GM12878 (cell line): ENCODE measurements around the gene KLHDC1. TPM values are rescaled to one million over a fixed set of nuclear protein-coding genes. Genes with fewer than 3 reads are reported as not detected.

Experiments used
- ATAC-seq: fragments of 200-7000 bp; cut with Tn5 transposase; 3 replicates; pipeline ENCODE4 v1.9.1; 2020; ENCODE audit warnings: mild to moderate bottlenecking, moderate library complexity
- BruUV-seq: library from RNA; stranded (reverse); fragments of 400-500 nt; replicated peaks from 2 replicates; lab custom pipeline; 2021; lab: Mats Ljungman, UMichigan
- CTCF ChIA-PET: fragments of 300-600 bp; sonication (Branson Sonifier 250); formaldehyde crosslinking; extraction: SDS; loops from one replicate; lab custom pipeline; 2021; ENCODE audit warnings: inconsistent platforms; lab: Yijun Ruan, JAX
- POLR2A ChIA-PET: fragments of 350-600 bp; formaldehyde crosslinking; extraction: SDS; loops from one replicate; lab custom pipeline; 2021; ENCODE audit warnings: inconsistent platforms; lab: Charles Lee
- RAD21 ChIA-PET: fragments of 300-600 bp; sonication (Branson Sonifier 250); formaldehyde crosslinking; loops from one replicate; lab custom pipeline; 2023; ENCODE audit warnings: antibody characterized with exemption; ENCODE audit not compliant: unreplicated experiment; lab: Charles Lee
- SMC1A ChIA-PET: fragments of 300-600 bp; sonication (Branson Sonifier 250); formaldehyde crosslinking; loops from one replicate; lab custom pipeline; 2023; ENCODE audit not compliant: unreplicated experiment, uncharacterized antibody; lab: Charles Lee
- DNase-seq: peaks from one replicate; pipeline ENCODE4 v3.0.0-alpha.2; 2011; ENCODE audit warnings: low read depth, low spot score
- FAIRE-seq: peaks from 3 replicates; lab custom pipeline; 2011; peaks lifted over from hg19 to GRCh38; lab: Jason Lieb, UNC
- H2AFZ ChIP-seq: 2 replicates; pipeline ENCODE4 v1.6.0; 2011; ENCODE audit warnings: low read depth, low read length, control low read depth; ENCODE audit not compliant: control insufficient read depth
- H3K27ac ChIP-seq: 2 replicates; pipeline ENCODE4 v1.5.1; 2011; ENCODE audit warnings: control low read depth; ENCODE audit not compliant: control insufficient read depth, insufficient read depth
- H3K27me3 ChIP-seq, 2 experiments: replicated peaks in 1 of 2; 2 replicates each; pipeline versions ENCODE4 v1.6.0 to v1.6.1; 2011; ENCODE audit warnings: low read length in 1 of 2; ENCODE audit not compliant: control insufficient read depth in 2 of 2, insufficient read depth in 2 of 2
- H3K36me3 ChIP-seq, 2 experiments: 2 replicates each; pipeline ENCODE4 v1.5.1; 2011; ENCODE audit warnings: low read length in 1 of 2; ENCODE audit not compliant: control insufficient read depth in 2 of 2, insufficient read depth in 2 of 2
- H3K4me1 ChIP-seq: 2 replicates; pipeline ENCODE4 v1.6.1; 2011; ENCODE audit warnings: mild to moderate bottlenecking, low read length, moderate library complexity, mixed read lengths; ENCODE audit not compliant: control insufficient read depth, insufficient read depth
- H3K4me2 ChIP-seq: 2 replicates; pipeline ENCODE4 v1.6.0; 2011; ENCODE audit warnings: control low read depth; ENCODE audit not compliant: control insufficient read depth, insufficient read depth
- H3K4me3 ChIP-seq: fragments of 200-600 bp; sonication (generic); 2 replicates; pipeline ENCODE4 v1.5.1; 2016
- H3K79me2 ChIP-seq: 2 replicates; pipeline ENCODE4 v1.6.0; 2011; ENCODE audit warnings: low read length; ENCODE audit not compliant: control insufficient read depth, insufficient read depth
- H3K9ac ChIP-seq: 2 replicates; pipeline ENCODE4 v1.8.0; 2011; ENCODE audit warnings: low read length, control low read depth, mixed read lengths; ENCODE audit not compliant: control insufficient read depth, insufficient read depth
- H3K9me3 ChIP-seq: replicated peaks from 3 replicates; pipeline ENCODE4 v1.5.1; 2011; ENCODE audit warnings: mild to moderate bottlenecking, low read length; ENCODE audit not compliant: control insufficient read depth, insufficient read depth
- H4K20me1 ChIP-seq: 2 replicates; pipeline ENCODE4 v1.6.0; 2011; ENCODE audit not compliant: control insufficient read depth, insufficient read depth
- BRCA1 ChIP-seq: IDR thresholded peaks from 2 replicates; pipeline ENCODE4 v1.6.1; 2011; ENCODE audit warnings: low read depth, low read length, improper control_type of control experiment
- CHD4 ChIP-seq: fragments of 200-600 bp; sonication (generic); IDR thresholded peaks from 2 replicates; pipeline ENCODE4 v1.6.1; 2016; ENCODE audit warnings: mild to moderate bottlenecking
- CREB1 ChIP-seq: IDR thresholded peaks from 2 replicates; pipeline ENCODE4 v1.6.1; 2012; ENCODE audit warnings: low read depth, mild to moderate bottlenecking, inconsistent platforms
- ESRRA ChIP-seq: IDR thresholded peaks from 2 replicates; pipeline ENCODE4 v1.6.1; 2012; ENCODE audit warnings: mild to moderate bottlenecking, low read length, improper control_type of control experiment
- MXI1 ChIP-seq: fragments of 150-350 bp; IDR thresholded peaks from 2 replicates; pipeline ENCODE4 v1.6.1; 2011; ENCODE audit warnings: low read depth, mild to moderate bottlenecking, inconsistent platforms, low read length, improper control_type of control experiment
- MYB ChIP-seq: fragments of 150-350 bp; IDR thresholded peaks from 2 replicates; pipeline ENCODE4 v1.6.1; 2014; ENCODE audit warnings: mild to moderate bottlenecking, low read depth, low read length, borderline replicate concordance
- NBN ChIP-seq: fragments of 450-650 bp; IDR thresholded peaks from 2 replicates; pipeline ENCODE4 v1.6.1; 2016
- RAD51 ChIP-seq: fragments of 450-650 bp; IDR thresholded peaks from 2 replicates; pipeline ENCODE4 v1.6.1; 2016; ENCODE audit warnings: moderate library complexity, mild to moderate bottlenecking, inconsistent platforms
- RFX5 ChIP-seq: IDR thresholded peaks from 2 replicates; pipeline ENCODE4 v1.6.1; 2011; ENCODE audit warnings: low read depth, low read length, improper control_type of control experiment
- TBL1XR1 ChIP-seq: IDR thresholded peaks from 2 replicates; pipeline ENCODE4 v1.6.1; 2012; ENCODE audit warnings: low read depth, low read length, improper control_type of control experiment
- ZNF24 ChIP-seq: fragments of 450-650 bp; IDR thresholded peaks from 2 replicates; pipeline ENCODE4 v1.6.1; 2017; ENCODE audit warnings: antibody characterized with exemption, mild to moderate bottlenecking
- ZNF384 ChIP-seq: IDR thresholded peaks from 2 replicates; pipeline ENCODE4 v1.6.1; 2012; ENCODE audit warnings: low read depth, mild to moderate bottlenecking, low read length, improper control_type of control experiment, borderline replicate concordance
- WGBS: methylation state at CpG from one replicate; pipeline ENCODE4 v1.1.6; 2016; ENCODE audit warnings: low lambda C conversion rate; ENCODE audit not compliant: insufficient replicate concordance, insufficient coverage; ENCODE audit errors: missing lambda C conversion rate; 5-methylcytosine and 5-hydroxymethylcytosine counted together
- in situ Hi-C: fragments of 300-500 bp; cut with MboI; formaldehyde crosslinking; loops from 9 replicates; pipeline ENCODE4 v1.14.3; 2018; ENCODE audit warnings: mixed read lengths
- intact Hi-C: fragments of 100-400 bp; cut with micrococcal nuclease; formaldehyde crosslinking; loops from one replicate; pipeline ENCODE4 v1.14.2; 2022; ENCODE audit not compliant: unreplicated experiment
- polyA plus RNA-seq, 11 experiments: library from polyadenylated mRNA; depleted of rRNA in 4 of 11; unstranded in 6 of 11; stranded (reverse) in 5 of 11; fragments of >200 nt; fragmentation: Nextera tagmentation in 4 of 11; fragmentation: Illumina TruSeq in 1 of 11; extraction: Ambion mirVana in 4 of 11; extraction: Trizol in 1 of 11; gene quantifications; 1 replicate in 1 of 11; 2 replicates in 10 of 11; pipeline versions ENCODE4 v1.2.1 to v1.2.3, GENCODE V29; 2011 to 2016; ENCODE audit warnings: inconsistent platforms in 2 of 11, missing spikeins in 2 of 11, low read depth in 1 of 11
- total RNA-seq, 4 experiments: library from RNA; depleted of rRNA in 3 of 4; stranded (reverse); fragments of >200 nt in 3 of 4; fragmentation: Illumina TruSeq in 1 of 4; extraction: Trizol in 1 of 4; gene quantifications; 2 replicates each; pipeline versions ENCODE4 v1.2.1 to v1.2.3, GENCODE V29; 2013 to 2021
- TF ChIP-seq, protein P1 (sequence below): fragments of 450-650 bp; IDR thresholded peaks from 2 replicates; pipeline ENCODE4 v1.6.1; 2017; ENCODE audit warnings: low read depth, mild to moderate bottlenecking, moderate library complexity
- TF ChIP-seq, protein P2 (sequence below), 3 experiments: IDR thresholded peaks in 2 of 3; conservative IDR thresholded peaks in 1 of 3; 2 replicates each; pipeline ENCODE4 v1.5.1; 2011; ENCODE audit warnings: low read depth in 3 of 3, low read length in 3 of 3, mild to moderate bottlenecking in 3 of 3, control low read depth in 2 of 3, moderate library complexity in 2 of 3, inconsistent platforms in 1 of 3, mixed read lengths in 1 of 3; ENCODE audit not compliant: control insufficient read depth in 2 of 3, insufficient read depth in 1 of 3; ENCODE audit errors: extremely low read depth in 1 of 3
- TF ChIP-seq, protein P3 (sequence below): fragments of 450-650 bp; IDR thresholded peaks from 2 replicates; pipeline ENCODE4 v1.6.1; 2016; ENCODE audit warnings: mild to moderate bottlenecking
- TF ChIP-seq, protein P4 (sequence below): IDR thresholded peaks from 2 replicates; pipeline ENCODE4 v1.6.1; 2012; ENCODE audit warnings: low read depth, low read length, improper control_type of control experiment

KLHDC1 gene
- total and polyA plus RNA-seq, 10 of the 15 experiments (the other 5 are each of a cell fraction or from before 2014, with no cell fraction given): 0.22 to 0.98 (median 0.55) TPM

DNA sequence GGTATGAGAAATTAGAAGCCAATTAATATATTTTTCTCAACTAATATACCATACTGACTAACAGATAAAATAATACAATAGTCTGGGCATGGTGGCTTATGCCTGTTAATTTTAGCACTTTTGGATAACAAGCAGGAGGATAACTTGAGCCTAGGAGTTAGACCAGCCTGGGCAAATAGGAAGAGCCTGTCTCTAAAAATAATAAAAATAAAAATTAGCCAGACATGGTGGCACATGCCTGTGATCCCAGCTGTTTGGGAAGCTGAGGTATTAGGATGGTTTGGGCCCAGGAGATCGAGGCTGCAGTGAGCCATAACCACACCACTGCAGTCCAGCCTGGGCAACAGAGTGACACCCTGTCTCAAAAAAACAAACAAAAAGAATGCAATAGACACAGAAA, 99.7 kb downstream of the KLHDC1 start:
- H4K20me1 ChIP-seq: no peaks in the 10 kb centered on the region
- no peaks in the 10 kb centered on the region for H3K9me3 ChIP-seq
- ChIA-PET CTCF (no interaction called here), POLR2A (no interaction called here), SMC1A (no interaction called here), RAD21 (no interaction called here)
- WGBS: 0% methylated on average over 1 of the region's 1 CpG
- in situ Hi-C loops (no loop called here), intact Hi-C loops (no loop called here)
- ATAC-seq (no peak), FAIRE-seq (no peak), DNase-seq (no peak)
- H3K36me3 ChIP-seq: peaks cover 0 to 30% of the 10 kb centered on the region in 2 experiments; a peak in 3 of 4 replicates
- no peak overlapping the region for H3K9ac ChIP-seq
- no peak overlapping the region for H2AFZ ChIP-seq
- H3K27me3 ChIP-seq: no peaks in the 10 kb centered on the region
- no peaks in the 10 kb centered on the region for H3K4me1 ChIP-seq
- no peak overlapping the region for H3K27ac ChIP-seq
- no peaks in the 10 kb centered on the region for H3K79me2 ChIP-seq
- H3K4me2 ChIP-seq: no peak overlapping the region
- H3K4me3 ChIP-seq: no peak overlapping the region
- TF ChIP-seq CREB1: no peak
- no peak for TF ChIP-seq BRCA1
- TF ChIP-seq TBL1XR1: no peak
- no peak for TF ChIP-seq RFX5
- TF ChIP-seq ESRRA: no peak
- TF ChIP-seq, protein P1, sequence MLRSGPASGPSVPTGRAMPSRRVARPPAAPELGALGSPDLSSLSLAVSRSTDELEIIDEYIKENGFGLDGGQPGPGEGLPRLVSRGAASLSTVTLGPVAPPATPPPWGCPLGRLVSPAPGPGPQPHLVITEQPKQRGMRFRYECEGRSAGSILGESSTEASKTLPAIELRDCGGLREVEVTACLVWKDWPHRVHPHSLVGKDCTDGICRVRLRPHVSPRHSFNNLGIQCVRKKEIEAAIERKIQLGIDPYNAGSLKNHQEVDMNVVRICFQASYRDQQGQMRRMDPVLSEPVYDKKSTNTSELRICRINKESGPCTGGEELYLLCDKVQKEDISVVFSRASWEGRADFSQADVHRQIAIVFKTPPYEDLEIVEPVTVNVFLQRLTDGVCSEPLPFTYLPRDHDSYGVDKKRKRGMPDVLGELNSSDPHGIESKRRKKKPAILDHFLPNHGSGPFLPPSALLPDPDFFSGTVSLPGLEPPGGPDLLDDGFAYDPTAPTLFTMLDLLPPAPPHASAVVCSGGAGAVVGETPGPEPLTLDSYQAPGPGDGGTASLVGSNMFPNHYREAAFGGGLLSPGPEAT: no peak
- no peak for TF ChIP-seq CHD4
- TF ChIP-seq, protein P2, sequence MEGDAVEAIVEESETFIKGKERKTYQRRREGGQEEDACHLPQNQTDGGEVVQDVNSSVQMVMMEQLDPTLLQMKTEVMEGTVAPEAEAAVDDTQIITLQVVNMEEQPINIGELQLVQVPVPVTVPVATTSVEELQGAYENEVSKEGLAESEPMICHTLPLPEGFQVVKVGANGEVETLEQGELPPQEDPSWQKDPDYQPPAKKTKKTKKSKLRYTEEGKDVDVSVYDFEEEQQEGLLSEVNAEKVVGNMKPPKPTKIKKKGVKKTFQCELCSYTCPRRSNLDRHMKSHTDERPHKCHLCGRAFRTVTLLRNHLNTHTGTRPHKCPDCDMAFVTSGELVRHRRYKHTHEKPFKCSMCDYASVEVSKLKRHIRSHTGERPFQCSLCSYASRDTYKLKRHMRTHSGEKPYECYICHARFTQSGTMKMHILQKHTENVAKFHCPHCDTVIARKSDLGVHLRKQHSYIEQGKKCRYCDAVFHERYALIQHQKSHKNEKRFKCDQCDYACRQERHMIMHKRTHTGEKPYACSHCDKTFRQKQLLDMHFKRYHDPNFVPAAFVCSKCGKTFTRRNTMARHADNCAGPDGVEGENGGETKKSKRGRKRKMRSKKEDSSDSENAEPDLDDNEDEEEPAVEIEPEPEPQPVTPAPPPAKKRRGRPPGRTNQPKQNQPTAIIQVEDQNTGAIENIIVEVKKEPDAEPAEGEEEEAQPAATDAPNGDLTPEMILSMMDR (IDR thresholded peaks at IDR 0.05 in 2 of 3, conservative IDR thresholded peaks at IDR 0.05 in 1 of 3; ENCODE audit: control insufficient read depth in 2 of 3, extremely low read depth in 1 of 3, insufficient read depth in 1 of 3, low read depth in 3 of 3, low read length in 3 of 3): no peak
- TF ChIP-seq NBN: no peak
- no peak for TF ChIP-seq MXI1
- TF ChIP-seq, protein P3, sequence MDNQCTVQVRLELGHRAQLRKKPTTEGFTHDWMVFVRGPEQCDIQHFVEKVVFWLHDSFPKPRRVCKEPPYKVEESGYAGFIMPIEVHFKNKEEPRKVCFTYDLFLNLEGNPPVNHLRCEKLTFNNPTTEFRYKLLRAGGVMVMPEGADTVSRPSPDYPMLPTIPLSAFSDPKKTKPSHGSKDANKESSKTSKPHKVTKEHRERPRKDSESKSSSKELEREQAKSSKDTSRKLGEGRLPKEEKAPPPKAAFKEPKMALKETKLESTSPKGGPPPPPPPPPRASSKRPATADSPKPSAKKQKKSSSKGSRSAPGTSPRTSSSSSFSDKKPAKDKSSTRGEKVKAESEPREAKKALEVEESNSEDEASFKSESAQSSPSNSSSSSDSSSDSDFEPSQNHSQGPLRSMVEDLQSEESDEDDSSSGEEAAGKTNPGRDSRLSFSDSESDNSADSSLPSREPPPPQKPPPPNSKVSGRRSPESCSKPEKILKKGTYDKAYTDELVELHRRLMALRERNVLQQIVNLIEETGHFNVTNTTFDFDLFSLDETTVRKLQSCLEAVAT: no peak
- no peak for TF ChIP-seq ZNF384
- TF ChIP-seq MYB: no peak
- TF ChIP-seq RAD51: no peak
- no peak for TF ChIP-seq ZNF24
- TF ChIP-seq, protein P4, sequence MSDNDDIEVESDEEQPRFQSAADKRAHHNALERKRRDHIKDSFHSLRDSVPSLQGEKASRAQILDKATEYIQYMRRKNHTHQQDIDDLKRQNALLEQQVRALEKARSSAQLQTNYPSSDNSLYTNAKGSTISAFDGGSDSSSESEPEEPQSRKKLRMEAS: no peak
- TF ChIP-seq, all 136 proteins: peak for 0
- no TSS peak for BruUV-seq
